Neural cell (in vitro differentiated cells): ENCODE results near the gene JPT2.

Experiments
- CTCF ChIP-seq: fragments of 450-650 bp; IDR thresholded peaks from 2 replicates; pipeline ENCODE4 v1.5.1; 2014; ENCODE audit warnings: antibody characterized with exemption, mild to moderate bottlenecking, moderate library complexity; ENCODE audit not compliant: poor library complexity, severe bottlenecking
- EP300 ChIP-seq: fragments of 450-650 bp; conservative IDR thresholded peaks from 2 replicates; pipeline ENCODE4 v1.6.1; 2014; ENCODE audit warnings: antibody characterized with exemption, mild to moderate bottlenecking, moderate library complexity; ENCODE audit not compliant: poor library complexity, severe bottlenecking
- MXI1 ChIP-seq: fragments of 450-650 bp; conservative IDR thresholded peaks from 2 replicates; pipeline ENCODE4 v1.6.1; 2014; ENCODE audit warnings: antibody characterized with exemption, mild to moderate bottlenecking; ENCODE audit not compliant: poor library complexity, severe bottlenecking
- RAD21 ChIP-seq: fragments of 450-650 bp; conservative IDR thresholded peaks from 2 replicates; pipeline ENCODE4 v1.6.1; 2014; ENCODE audit warnings: antibody characterized with exemption, mild to moderate bottlenecking, moderate library complexity
- TAF1 ChIP-seq: IDR thresholded peaks from 2 replicates; pipeline ENCODE4 v1.6.1; 2012; ENCODE audit warnings: low read depth

DNA sequence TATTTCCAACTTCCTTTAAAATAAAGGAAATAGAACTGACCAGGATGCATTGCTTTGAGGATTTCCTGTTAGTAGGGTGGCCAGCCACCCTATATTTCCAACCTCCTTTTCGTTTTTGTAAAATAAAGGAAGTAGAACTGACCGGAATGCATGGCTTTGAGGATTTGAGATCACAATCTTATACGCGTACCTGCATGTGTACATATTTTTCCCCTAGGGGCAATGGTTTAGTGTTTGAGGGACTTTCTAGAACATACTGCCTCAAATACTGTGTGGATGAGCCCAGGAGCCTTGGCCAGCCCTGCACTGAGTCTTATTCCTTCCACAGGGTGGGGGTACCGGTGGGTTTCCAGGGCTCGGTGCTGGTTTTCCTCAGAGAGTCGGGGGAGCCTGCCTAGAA lies 53.5 kb downstream of the JPT2 start:
- no peak for TF ChIP-seq CTCF
- no peak for TF ChIP-seq RAD21
- no peak for TF ChIP-seq MXI1
- no peak for TF ChIP-seq TAF1
- TF ChIP-seq EP300 = no peak
